Measurements from ENCODE around the gene NR0B1.

Gene NR0B1

DNA sequence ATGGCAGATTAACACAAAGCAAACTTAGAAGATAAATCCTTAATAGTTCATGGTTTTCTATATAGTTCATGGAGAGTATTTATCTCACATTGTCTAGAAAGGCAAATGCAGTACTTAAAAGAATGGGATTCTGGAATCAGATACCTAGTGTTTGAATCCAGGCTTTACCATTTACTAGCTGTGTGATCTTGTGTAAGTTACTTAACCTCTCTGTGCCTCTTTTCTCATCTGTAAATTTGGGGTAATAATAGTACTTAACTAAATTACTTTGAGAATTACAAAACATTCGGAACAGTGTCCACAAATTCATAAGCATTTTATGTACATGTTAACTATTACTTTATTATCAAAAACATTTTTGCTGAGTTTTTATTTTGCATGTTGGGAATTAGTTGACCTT, 46.4 kb downstream of the NR0B1 start:
- no peak for DNase-seq (ENCODE audit: low read depth)

DNA sequence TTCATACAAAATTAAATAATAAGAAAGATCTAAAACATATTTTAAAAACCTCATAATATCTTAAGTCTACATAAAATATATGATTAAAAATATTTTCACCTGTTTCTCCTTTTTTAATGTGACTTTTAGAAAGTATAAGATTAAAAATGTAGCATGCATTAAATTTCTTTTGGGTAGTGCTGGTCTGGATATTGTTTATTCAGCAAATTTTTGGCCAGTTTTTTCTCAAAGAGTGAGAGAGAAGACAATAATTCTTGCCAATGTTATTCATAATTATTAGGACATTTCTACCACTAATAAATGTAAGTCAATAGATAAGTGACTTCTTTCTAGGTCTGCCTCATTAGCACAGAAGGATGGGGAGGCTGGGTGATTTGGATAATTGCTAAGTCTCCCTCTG, 48.2 kb downstream of the NR0B1 start:
- no peak for DNase-seq (ENCODE audit: low read depth)

DNA sequence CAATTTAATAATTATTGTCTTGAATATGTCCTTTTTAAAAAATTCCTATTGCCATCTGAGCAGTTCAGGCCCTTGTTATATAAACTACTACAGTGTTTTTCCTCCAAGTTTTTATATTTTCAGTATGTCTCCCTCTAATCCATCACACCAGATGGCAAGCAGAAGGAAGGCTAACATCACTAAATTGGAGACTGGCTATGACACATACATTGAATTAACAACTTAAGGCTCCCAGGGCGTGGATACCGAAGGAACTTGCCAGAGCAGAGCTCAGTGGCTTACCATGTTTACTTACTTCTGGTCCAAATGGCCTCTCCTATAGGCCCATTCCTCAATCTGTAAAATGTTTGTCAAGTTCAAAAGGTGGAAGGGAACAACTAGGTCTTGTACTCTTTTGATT, 49.3 kb downstream of the NR0B1 start:
- DNase-seq (ENCODE audit: low read depth), result no peak

Measured in stimulated activated CD8-positive, alpha-beta memory T cell treated with anti-CD3 and anti-CD28 coated beads, Interleukin-7, amount 100 ng/mL, for 24 hours (primary cell).